GM19372 (cell line): ENCODE results near the gene DCLK1.
"Not testable (repeated sequence)": the region's sequence is repeated elsewhere in the genome, so short reads cannot be mapped to it uniquely, and the experiment has no call there.

ENCODE experiments used
- ATAC-seq: cut with Tn5 transposase; IDR thresholded peaks from one replicate; pipeline ENCODE4 v1.9.1; 2021; ENCODE audit warnings: mild to moderate bottlenecking, low read depth, moderate library complexity; ENCODE audit not compliant: unreplicated experiment

Gene DCLK1

GRCh38 chr13:36089130-36089647, 42.0 kb downstream of the DCLK1 start:
- ATAC-seq, result no peak

GRCh38 chr13:36088463-36088862, 42.7 kb downstream of the DCLK1 start:
- ATAC-seq, result no peak

GRCh38 chr13:36088001-36088400, 43.2 kb downstream of the DCLK1 start:
- ATAC-seq, result no peak

- no peak for ATAC-seq
These were observed 45.1 kb downstream of the DCLK1 start for GRCh38 chr13:36086117-36086516.

- ATAC-seq, result no peak
These were observed 47.1 kb downstream of the DCLK1 start for GRCh38 chr13:36084131-36084530.

GRCh38 chr13:36082806-36083205, 48.4 kb downstream of the DCLK1 start:
- ATAC-seq, result no peak

- ATAC-seq, result no peak
These were observed 48.8 kb downstream of the DCLK1 start for GRCh38 chr13:36082396-36082795.

GRCh38 chr13:36076211-36076610, 55.0 kb downstream of the DCLK1 start:
- no peak for ATAC-seq

- ATAC-seq, result no peak
These were observed 56.5 kb downstream of the DCLK1 start for GRCh38 chr13:36074659-36075058.

GRCh38 chr13:36072152-36072935, 58.8 kb downstream of the DCLK1 start:
- no peak for ATAC-seq

- not testable (repeated sequence) for ATAC-seq
These were observed 60.5 kb downstream of the DCLK1 start for GRCh38 chr13:36070504-36071192.

GRCh38 chr13:36069881-36070366, 61.3 kb downstream of the DCLK1 start:
- no peak for ATAC-seq

- ATAC-seq, result no peak
These were observed 62.2 kb downstream of the DCLK1 start for GRCh38 chr13:36068991-36069390.

- ATAC-seq, result no peak
These were observed 62.6 kb downstream of the DCLK1 start for GRCh38 chr13:36068566-36068965.

GRCh38 chr13:36067746-36068381, 63.3 kb downstream of the DCLK1 start:
- ATAC-seq, result no peak

GRCh38 chr13:36062249-36062648, 68.9 kb downstream of the DCLK1 start:
- no peak for ATAC-seq

- ATAC-seq, result no peak
These were observed 69.6 kb downstream of the DCLK1 start for GRCh38 chr13:36061621-36062020.

GRCh38 chr13:36061054-36061453, 70.1 kb downstream of the DCLK1 start:
- ATAC-seq, result no peak

- no peak for ATAC-seq
These were observed 71.9 kb downstream of the DCLK1 start for GRCh38 chr13:36059321-36059720.

GRCh38 chr13:36058116-36058515, 73.1 kb downstream of the DCLK1 start:
- ATAC-seq, result no peak

- no peak for ATAC-seq
These were observed 73.6 kb downstream of the DCLK1 start for GRCh38 chr13:36057547-36057946.
